ENCODE measurements around the gene SIRPG. TPM values are rescaled to one million over a fixed set of nuclear protein-coding genes. Genes with fewer than 3 reads are reported as not detected.

Gene SIRPG
- total RNA-seq, 1 experiment from 2014 or later = not detected

GRCh38 chr20:1648101-1648500, 9.5 kb downstream of the SIRPG start:
- no peak for DNase-seq
- TF ChIP-seq CTCF (conservative IDR thresholded peaks at IDR 0.05) = no peak
- Histone ChIP-seq H3K4me1 (ENCODE audit: insufficient read depth, low read length) (no peaks in the 10 kb centered on the region), H3K14ac (ENCODE audit: insufficient read depth, low read length) (no peak overlapping the region), H4K91ac (ENCODE audit: insufficient read length, low read depth, low read length) (no peak overlapping the region), H4K5ac (ENCODE audit: insufficient read length, low read depth, low read length) (no peak overlapping the region), H2AFZ (ENCODE audit: low read length) (no peak overlapping the region), H3K27me3 (ENCODE audit: insufficient read depth, low read length) (no peaks in the 10 kb centered on the region), H2BK20ac (ENCODE audit: low read depth, low read length, poor library complexity, severe bottlenecking) (no peak overlapping the region), H3K23me2 (ENCODE audit: insufficient read length, low read depth, low read length, poor library complexity, severe bottlenecking) (no peaks in the 10 kb centered on the region), H4K8ac (replicated peaks; ENCODE audit: insufficient read length, low read depth, low read length) (no peak overlapping the region), H3K27ac (ENCODE audit: insufficient read length, low read depth, low read length) (no peak overlapping the region), H3T11ph (ENCODE audit: low read length) (no peak overlapping the region), H2BK15ac (ENCODE audit: low read depth, low read length) (no peak overlapping the region), H2BK120ac (ENCODE audit: low read depth, low read length, poor library complexity, severe bottlenecking) (no peak overlapping the region), H3K79me1 (ENCODE audit: insufficient read depth, low read depth, low read length, poor library complexity, severe bottlenecking) (no peaks in the 10 kb centered on the region), H3K4ac (ENCODE audit: low read depth, low read length) (no peak overlapping the region), H4K20me1 (ENCODE audit: control insufficient read depth, insufficient read depth, insufficient read length) (no peaks in the 10 kb centered on the region), H3K56ac (ENCODE audit: insufficient read length, low read depth, low read length) (no peak overlapping the region), H3K23ac (ENCODE audit: insufficient read length, low read depth, low read length) (no peak overlapping the region), H2AK5ac (ENCODE audit: insufficient read length, low read length) (no peak overlapping the region), H2BK5ac (ENCODE audit: insufficient read length, low read length) (no peak overlapping the region), H3K9ac (ENCODE audit: extremely low read depth, insufficient read length, low read length) (no peak overlapping the region), H2BK12ac (ENCODE audit: insufficient read length, low read depth, low read length) (no peak overlapping the region), H3K4me2 (ENCODE audit: insufficient read depth, insufficient read length, low read length) (no peak overlapping the region), H3K9me3 (ENCODE audit: control insufficient read depth, low read depth, low read length) (no peaks in the 10 kb centered on the region), H3K18ac (ENCODE audit: insufficient read length, low read depth, low read length) (no peak overlapping the region), H3K79me2 (ENCODE audit: insufficient read depth, low read length) (no peaks in the 10 kb centered on the region)
- WGBS (ENCODE audit: extremely low coverage, insufficient read length, low lambda C conversion rate) = no CpG with 5 or more reads among the region's 5 CpGs
- Mint-ChIP-seq H3K4me1 (no peaks in the 10 kb centered on the region), H3K9me3 (no peaks in the 10 kb centered on the region; a peak in 1 of 5 replicates), H3K27me3 (ENCODE audit: low read depth) (peaks cover 8% of the 10 kb centered on the region), H3K36me3 (ENCODE audit: insufficient read depth in 1 of 3, low read depth in 3 of 3) (no peaks in the 10 kb centered on the region), H3K4me3 (no peak overlapping the region), H3K27ac (no peak overlapping the region)

All from H9 (cell line).